ENCODE data around the gene FLNC. TPM values are rescaled to one million over a fixed set of nuclear protein-coding genes. Genes with fewer than 3 reads are reported as not detected.
A peak's percentile ranks its signal among the peaks of the same experiment; 100 is the strongest.

The FLNC gene
- total RNA-seq, 1 experiment from 2014 or later: 8.0 TPM

DNA sequence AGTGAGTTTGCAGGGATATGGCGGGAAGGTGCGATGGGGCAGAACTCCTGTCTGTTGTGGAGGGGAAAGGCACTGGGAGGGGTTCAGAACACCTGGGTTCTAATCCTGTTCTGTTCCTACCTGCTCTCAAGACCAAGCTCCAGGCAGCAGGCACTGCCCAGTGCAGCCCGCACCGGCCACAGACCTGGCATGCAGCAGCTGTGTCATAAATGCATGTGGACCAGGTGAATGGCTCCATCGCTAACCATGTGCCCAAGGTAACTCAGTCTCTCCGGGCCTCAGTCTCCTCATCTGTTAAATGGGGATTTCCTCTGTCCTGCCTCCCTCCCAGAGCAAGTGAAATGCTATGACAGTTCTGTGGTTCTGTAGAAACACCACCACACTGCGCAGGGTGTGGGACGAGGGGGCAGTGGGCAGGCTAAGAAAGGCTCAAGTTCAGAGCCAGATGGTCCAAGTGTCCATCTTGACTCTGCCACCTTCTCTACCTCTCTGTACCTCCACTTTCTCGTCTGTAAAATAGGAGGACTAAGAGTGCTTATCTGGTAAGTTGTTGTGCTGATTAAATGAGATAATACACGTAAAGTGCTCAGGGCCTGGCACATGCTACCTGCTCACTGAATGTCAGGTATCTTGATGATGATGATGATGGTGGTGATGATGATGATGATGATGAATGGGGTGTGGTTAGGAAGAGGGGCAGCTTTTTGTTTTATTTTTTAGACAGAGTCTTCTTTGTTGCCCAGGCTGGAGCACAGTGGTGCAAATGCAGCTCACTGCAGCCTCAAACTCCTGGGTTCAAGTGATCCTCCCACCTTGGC, 55.4 kb downstream of the FLNC start (continued):
- TF ChIP-seq, protein P1, sequence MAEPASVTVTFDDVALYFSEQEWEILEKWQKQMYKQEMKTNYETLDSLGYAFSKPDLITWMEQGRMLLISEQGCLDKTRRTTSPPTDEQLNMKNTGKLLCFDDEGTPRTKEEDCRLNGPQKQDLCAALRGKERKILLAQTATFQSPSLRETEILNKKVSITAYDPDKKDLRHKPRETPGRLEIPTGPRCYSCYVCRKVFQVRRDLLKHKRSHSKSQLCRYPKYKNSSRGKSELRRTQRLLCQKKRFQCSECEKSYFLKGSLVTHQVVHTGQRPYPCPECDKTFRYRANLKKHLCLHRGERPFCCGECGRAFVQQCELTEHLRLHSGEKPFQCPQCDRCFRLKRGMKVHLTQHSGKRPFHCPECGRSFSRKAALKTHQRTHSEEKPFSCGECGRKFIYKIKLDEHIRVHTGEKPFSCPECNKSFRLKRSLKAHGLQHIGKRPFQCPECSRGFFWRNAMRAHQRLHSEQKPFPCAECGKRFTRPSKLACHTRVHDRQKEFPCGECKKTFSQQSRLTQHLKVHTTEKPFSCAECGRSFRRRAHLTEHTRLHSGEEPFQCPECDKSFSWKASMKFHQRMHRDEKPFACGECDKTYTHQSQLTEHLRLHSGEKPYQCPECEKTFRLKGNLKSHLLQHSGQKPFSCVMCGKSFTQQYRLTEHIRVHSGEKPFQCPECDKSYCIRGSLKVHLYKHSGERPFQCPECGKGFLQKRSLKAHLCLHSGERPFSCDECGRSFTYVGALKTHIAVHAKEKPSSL (CRISPR knock-in tag; conservative IDR thresholded peaks at IDR 0.05): no peak
- TF ChIP-seq CBFB (CRISPR knock-in tag; IDR thresholded peaks at IDR 0.05; ENCODE audit: low read depth) (no peak), ZNF121 (CRISPR knock-in tag; IDR thresholded peaks at IDR 0.05) (no peak)
- TF ChIP-seq, protein P2, sequence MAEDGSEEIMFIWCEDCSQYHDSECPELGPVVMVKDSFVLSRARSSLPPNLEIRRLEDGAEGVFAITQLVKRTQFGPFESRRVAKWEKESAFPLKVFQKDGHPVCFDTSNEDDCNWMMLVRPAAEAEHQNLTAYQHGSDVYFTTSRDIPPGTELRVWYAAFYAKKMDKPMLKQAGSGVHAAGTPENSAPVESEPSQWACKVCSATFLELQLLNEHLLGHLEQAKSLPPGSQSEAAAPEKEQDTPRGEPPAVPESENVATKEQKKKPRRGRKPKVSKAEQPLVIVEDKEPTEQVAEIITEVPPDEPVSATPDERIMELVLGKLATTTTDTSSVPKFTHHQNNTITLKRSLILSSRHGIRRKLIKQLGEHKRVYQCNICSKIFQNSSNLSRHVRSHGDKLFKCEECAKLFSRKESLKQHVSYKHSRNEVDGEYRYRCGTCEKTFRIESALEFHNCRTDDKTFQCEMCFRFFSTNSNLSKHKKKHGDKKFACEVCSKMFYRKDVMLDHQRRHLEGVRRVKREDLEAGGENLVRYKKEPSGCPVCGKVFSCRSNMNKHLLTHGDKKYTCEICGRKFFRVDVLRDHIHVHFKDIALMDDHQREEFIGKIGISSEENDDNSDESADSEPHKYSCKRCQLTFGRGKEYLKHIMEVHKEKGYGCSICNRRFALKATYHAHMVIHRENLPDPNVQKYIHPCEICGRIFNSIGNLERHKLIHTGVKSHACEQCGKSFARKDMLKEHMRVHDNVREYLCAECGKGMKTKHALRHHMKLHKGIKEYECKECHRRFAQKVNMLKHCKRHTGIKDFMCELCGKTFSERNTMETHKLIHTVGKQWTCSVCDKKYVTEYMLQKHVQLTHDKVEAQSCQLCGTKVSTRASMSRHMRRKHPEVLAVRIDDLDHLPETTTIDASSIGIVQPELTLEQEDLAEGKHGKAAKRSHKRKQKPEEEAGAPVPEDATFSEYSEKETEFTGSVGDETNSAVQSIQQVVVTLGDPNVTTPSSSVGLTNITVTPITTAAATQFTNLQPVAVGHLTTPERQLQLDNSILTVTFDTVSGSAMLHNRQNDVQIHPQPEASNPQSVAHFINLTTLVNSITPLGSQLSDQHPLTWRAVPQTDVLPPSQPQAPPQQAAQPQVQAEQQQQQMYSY (CRISPR knock-in tag; IDR thresholded peaks at IDR 0.05): no peak
- TF ChIP-seq, protein P3, sequence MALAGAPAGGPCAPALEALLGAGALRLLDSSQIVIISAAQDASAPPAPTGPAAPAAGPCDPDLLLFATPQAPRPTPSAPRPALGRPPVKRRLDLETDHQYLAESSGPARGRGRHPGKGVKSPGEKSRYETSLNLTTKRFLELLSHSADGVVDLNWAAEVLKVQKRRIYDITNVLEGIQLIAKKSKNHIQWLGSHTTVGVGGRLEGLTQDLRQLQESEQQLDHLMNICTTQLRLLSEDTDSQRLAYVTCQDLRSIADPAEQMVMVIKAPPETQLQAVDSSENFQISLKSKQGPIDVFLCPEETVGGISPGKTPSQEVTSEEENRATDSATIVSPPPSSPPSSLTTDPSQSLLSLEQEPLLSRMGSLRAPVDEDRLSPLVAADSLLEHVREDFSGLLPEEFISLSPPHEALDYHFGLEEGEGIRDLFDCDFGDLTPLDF (CRISPR knock-in tag; IDR thresholded peaks at IDR 0.05): no peak
- TF ChIP-seq, protein P4, sequence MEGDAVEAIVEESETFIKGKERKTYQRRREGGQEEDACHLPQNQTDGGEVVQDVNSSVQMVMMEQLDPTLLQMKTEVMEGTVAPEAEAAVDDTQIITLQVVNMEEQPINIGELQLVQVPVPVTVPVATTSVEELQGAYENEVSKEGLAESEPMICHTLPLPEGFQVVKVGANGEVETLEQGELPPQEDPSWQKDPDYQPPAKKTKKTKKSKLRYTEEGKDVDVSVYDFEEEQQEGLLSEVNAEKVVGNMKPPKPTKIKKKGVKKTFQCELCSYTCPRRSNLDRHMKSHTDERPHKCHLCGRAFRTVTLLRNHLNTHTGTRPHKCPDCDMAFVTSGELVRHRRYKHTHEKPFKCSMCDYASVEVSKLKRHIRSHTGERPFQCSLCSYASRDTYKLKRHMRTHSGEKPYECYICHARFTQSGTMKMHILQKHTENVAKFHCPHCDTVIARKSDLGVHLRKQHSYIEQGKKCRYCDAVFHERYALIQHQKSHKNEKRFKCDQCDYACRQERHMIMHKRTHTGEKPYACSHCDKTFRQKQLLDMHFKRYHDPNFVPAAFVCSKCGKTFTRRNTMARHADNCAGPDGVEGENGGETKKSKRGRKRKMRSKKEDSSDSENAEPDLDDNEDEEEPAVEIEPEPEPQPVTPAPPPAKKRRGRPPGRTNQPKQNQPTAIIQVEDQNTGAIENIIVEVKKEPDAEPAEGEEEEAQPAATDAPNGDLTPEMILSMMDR (IDR thresholded peaks at IDR 0.05): no peak

DNA sequence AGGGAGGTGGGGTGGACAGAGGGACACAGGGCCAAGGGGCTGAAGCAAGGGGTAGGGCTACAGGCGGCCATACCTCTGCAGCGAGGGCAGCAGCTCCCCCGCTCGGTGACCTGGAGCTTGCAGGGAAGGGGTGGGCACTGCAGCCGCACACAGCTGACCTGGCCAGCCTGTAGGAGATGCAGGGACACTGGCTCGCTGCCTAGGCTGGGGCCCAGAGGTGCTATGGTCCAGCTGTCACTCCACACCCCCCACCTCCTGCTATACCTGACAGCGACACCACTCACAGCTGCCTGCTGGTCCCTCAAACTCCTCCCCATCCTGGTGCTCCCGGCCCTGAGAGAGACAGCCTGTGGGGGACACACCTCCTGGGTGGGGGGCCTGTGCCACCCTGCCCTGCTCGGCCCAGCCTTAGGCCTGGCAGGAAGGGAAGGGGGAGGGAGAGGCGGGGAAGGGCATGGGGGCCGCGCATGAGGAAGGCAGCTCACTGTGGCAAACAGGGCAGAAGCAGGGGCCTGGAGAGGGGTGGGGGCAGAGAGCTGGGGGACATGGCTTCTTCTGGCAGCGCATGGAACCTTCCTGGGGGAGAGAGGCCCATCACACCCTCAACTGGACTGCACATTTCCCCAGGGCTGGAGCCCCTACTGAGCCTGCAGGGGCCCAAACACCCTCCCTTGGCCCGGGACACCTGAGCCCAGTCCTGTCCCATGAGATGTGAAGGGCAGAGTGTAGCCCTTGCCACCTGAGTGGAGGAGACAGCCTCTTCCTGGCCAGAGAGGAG, 56.4 kb downstream of the FLNC start:
- ChIA-PET POLR2A (no interaction called here), CTCF (interaction anchor here (0.6 to 4.7 kb wide), 13 partner anchors 19 to 264 kb away, joined by 3 to 65 read pairs (median 4); partner anchors contain the start of genes ATP6V1F and KCP)
- ATAC-seq: no peak; the same call in 1 of the 2 replicates

More for the DNA sequence above, 56.4 kb downstream of the FLNC start:
- Mint-ChIP-seq H3K9me3 (peaks cover 4% of the 10 kb centered on the region; the same call in 1 of the 2 replicates), H3K27me3 (ENCODE audit: low read depth) (peaks cover 4% of the 10 kb centered on the region; the same call in 1 of the 2 replicates), H3K4me3 (no peak overlapping the region), H3K36me3 (no peaks in the 10 kb centered on the region), H3K27ac (no peak overlapping the region), H3K4me1 (peaks cover 5% of the 10 kb centered on the region; the same call in 1 of the 2 replicates)
- TF ChIP-seq MXD4 (CRISPR knock-in tag; IDR thresholded peaks at IDR 0.05; ENCODE audit: borderline replicate concordance) (no peak), ZNF263 (CRISPR knock-in tag; IDR thresholded peaks at IDR 0.05; ENCODE audit: low read depth) (0 out of 2 replicates have a peak, but pooled peaks have one; percentile 28), FOXK1 (CRISPR knock-in tag; IDR thresholded peaks at IDR 0.05) (no peak), ELF4 (CRISPR knock-in tag; IDR thresholded peaks at IDR 0.05; ENCODE audit: low read depth) (no peak)
- TF ChIP-seq, protein P5, sequence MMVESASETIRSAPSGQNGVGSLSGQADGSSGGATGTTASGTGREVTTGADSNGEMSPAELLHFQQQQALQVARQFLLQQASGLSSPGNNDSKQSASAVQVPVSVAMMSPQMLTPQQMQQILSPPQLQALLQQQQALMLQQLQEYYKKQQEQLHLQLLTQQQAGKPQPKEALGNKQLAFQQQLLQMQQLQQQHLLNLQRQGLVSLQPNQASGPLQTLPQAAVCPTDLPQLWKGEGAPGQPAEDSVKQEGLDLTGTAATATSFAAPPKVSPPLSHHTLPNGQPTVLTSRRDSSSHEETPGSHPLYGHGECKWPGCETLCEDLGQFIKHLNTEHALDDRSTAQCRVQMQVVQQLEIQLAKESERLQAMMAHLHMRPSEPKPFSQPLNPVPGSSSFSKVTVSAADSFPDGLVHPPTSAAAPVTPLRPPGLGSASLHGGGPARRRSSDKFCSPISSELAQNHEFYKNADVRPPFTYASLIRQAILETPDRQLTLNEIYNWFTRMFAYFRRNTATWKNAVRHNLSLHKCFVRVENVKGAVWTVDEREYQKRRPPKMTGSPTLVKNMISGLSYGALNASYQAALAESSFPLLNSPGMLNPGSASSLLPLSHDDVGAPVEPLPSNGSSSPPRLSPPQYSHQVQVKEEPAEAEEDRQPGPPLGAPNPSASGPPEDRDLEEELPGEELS (CRISPR knock-in tag; IDR thresholded peaks at IDR 0.05): no peak
- DNase-seq (ENCODE audit: low spot score): no peak

Measured in WTC11 (cell line).